Brain microvascular endothelial cell (primary cell): Measurements from ENCODE around the gene NDNF.

Experiments
- DNase-seq: peaks from one replicate; pipeline ENCODE4 v3.0.0-alpha.2; 2020
- H3K27ac ChIP-seq: fragments of 250-450 bp; sonication (Bioruptor Pico); 2 replicates; pipeline ENCODE4 v1.5.1; 2020; ENCODE audit warnings: mild to moderate bottlenecking, moderate library complexity
- H3K27me3 ChIP-seq: fragments of 250-450 bp; sonication (Bioruptor Pico); replicated peaks from 2 replicates; pipeline ENCODE4 v1.5.1; 2020; ENCODE audit warnings: mild to moderate bottlenecking
- H3K36me3 ChIP-seq: fragments of 250-450 bp; sonication (Bioruptor Pico); replicated peaks from 2 replicates; pipeline ENCODE4 v1.5.1; 2020; ENCODE audit warnings: mild to moderate bottlenecking
- H3K4me3 ChIP-seq: 2 replicates; pipeline ENCODE4 v1.5.1; 2011; ENCODE audit warnings: low read depth, mild to moderate bottlenecking, control low read depth, low read length, moderate library complexity
- in situ Hi-C: cut with HindIII; loops from 2 replicates; pipeline ENCODE4 v1.10.0; 2017; ENCODE audit warnings: low sequenced_read_pairs, low pct_ligation_motif_present
- TF ChIP-seq, protein P1 (sequence below): IDR thresholded peaks from 2 replicates; pipeline ENCODE4 v1.5.1; 2011; ENCODE audit warnings: low read depth, mild to moderate bottlenecking, moderate library complexity, low read length, control low read depth, inconsistent platforms; ENCODE audit errors: missing control alignments

Gene NDNF

GRCh38 chr4:121057466-121057922 lies 14.8 kb downstream of the NDNF start:
- Histone ChIP-seq H3K4me3 (no peak overlapping the region), H3K36me3 (no peaks in the 10 kb centered on the region), H3K27me3 (no peaks in the 10 kb centered on the region), H3K27ac (no peak overlapping the region)
- in situ Hi-C loops = no loop called here
- TF ChIP-seq, protein P1, sequence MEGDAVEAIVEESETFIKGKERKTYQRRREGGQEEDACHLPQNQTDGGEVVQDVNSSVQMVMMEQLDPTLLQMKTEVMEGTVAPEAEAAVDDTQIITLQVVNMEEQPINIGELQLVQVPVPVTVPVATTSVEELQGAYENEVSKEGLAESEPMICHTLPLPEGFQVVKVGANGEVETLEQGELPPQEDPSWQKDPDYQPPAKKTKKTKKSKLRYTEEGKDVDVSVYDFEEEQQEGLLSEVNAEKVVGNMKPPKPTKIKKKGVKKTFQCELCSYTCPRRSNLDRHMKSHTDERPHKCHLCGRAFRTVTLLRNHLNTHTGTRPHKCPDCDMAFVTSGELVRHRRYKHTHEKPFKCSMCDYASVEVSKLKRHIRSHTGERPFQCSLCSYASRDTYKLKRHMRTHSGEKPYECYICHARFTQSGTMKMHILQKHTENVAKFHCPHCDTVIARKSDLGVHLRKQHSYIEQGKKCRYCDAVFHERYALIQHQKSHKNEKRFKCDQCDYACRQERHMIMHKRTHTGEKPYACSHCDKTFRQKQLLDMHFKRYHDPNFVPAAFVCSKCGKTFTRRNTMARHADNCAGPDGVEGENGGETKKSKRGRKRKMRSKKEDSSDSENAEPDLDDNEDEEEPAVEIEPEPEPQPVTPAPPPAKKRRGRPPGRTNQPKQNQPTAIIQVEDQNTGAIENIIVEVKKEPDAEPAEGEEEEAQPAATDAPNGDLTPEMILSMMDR = no peak
- DNase-seq = no peak

- H3K4me3 ChIP-seq = no peak overlapping the region
- H3K27me3 ChIP-seq = no peaks in the 10 kb centered on the region
- TF ChIP-seq, protein P1 = no peak
- H3K27ac ChIP-seq = no peak overlapping the region
- DNase-seq = no peak
- in situ Hi-C loops = no loop called here
- no peaks in the 10 kb centered on the region for H3K36me3 ChIP-seq
These were observed 16.3 kb downstream of the NDNF start for GRCh38 chr4:121056066-121056465.

DNA sequence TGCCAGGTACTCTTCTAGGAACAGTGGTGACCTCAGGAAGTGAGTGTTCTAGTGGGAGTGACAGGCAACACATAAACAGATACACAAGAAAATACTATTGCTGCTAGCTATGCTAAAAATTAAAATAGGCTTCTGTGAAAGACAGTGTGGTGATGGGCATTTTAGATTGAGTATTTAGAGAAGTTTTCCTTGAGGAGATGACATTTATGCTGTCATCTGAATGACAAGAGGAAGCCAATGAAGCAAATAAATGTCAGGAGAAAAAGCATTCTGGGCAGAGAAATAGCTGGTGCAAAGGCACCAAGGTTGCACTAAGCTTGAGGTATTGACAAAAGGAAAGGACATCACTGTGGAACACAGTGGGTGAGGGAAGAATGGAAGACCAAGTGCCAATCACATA lies 18.0 kb downstream of the NDNF start:
- in situ Hi-C loops = no loop called here
- Histone ChIP-seq H3K36me3 (no peaks in the 10 kb centered on the region), H3K27ac (no peak overlapping the region), H3K4me3 (no peak overlapping the region), H3K27me3 (no peaks in the 10 kb centered on the region)
- TF ChIP-seq, protein P1 = no peak
- DNase-seq = no peak

GRCh38 chr4:121053601-121054143 lies 18.7 kb downstream of the NDNF start:
- no peaks in the 10 kb centered on the region for H3K36me3 ChIP-seq
- H3K27ac ChIP-seq = no peak overlapping the region
- in situ Hi-C loops = no loop called here
- peak; percentile 40 for DNase-seq
- H3K27me3 ChIP-seq = no peaks in the 10 kb centered on the region
- no peak overlapping the region for H3K4me3 ChIP-seq
- TF ChIP-seq, protein P1 = no peak

- Histone ChIP-seq H3K27ac (no peak overlapping the region), H3K36me3 (no peaks in the 10 kb centered on the region), H3K4me3 (no peak overlapping the region), H3K27me3 (no peaks in the 10 kb centered on the region)
- in situ Hi-C loops = no loop called here
- no peak for DNase-seq
- TF ChIP-seq, protein P1 = peak; percentile 43
These were observed 22.0 kb downstream of the NDNF start for GRCh38 chr4:121050300-121050699.

GRCh38 chr4:121049072-121049599 lies 23.2 kb downstream of the NDNF start:
- no peak overlapping the region for H3K4me3 ChIP-seq
- no peaks in the 10 kb centered on the region for H3K36me3 ChIP-seq
- no peak for DNase-seq
- in situ Hi-C loops = no loop called here
- TF ChIP-seq, protein P1 = no peak
- no peaks in the 10 kb centered on the region for H3K27me3 ChIP-seq
- H3K27ac ChIP-seq = no peak overlapping the region
